ENCODE results near the gene HINT1.
"Not testable (repeated sequence)": the region's sequence is repeated elsewhere in the genome, so short reads cannot be mapped to it uniquely, and the experiment has no call there.

HINT1 gene

DNA sequence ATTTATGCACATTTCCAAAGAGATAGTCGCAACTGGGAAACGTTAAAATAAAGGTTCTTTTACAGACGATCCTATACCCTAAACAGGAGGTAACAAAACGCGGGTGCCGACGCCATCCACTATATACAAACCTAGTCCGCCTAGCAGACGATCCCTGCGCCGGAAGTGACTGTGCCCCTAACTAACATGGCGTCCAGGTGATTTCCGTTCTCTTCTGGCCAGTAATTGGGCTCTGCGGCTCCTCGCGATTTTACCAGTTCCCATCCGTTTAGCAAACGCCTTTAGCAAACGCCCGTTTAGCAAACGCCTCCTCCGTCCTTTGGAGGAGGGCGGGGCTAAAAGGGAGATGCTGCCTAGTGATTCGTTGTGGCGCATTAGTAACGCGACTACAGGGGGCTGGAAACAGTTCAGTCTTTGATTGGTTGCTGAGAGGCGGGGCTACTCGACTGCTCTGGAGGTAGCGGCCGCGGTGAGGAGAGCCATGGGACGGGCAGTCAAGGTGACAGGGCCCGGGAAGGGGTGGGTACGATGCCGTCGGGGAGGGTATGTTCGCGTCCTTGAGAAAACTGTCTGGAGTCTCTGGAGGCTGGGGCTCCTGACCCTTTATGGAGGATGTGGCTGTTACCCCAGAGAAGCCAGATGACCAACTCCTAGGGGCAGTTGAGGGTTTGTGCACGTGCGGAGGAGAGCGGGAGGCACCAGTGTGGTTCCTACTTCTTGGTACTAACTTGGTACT, 5.7 kb upstream of the HINT1 start, which contains the start of gene LYRM7:
LYRM7 (plus strand) TSS at position 405 of the 736 bp plus-strand sequence; CDS start at position 482, 77 bp downstream.
- DNase-seq (ENCODE audit: low read depth, low spot score): peak; percentile 89

DNA sequence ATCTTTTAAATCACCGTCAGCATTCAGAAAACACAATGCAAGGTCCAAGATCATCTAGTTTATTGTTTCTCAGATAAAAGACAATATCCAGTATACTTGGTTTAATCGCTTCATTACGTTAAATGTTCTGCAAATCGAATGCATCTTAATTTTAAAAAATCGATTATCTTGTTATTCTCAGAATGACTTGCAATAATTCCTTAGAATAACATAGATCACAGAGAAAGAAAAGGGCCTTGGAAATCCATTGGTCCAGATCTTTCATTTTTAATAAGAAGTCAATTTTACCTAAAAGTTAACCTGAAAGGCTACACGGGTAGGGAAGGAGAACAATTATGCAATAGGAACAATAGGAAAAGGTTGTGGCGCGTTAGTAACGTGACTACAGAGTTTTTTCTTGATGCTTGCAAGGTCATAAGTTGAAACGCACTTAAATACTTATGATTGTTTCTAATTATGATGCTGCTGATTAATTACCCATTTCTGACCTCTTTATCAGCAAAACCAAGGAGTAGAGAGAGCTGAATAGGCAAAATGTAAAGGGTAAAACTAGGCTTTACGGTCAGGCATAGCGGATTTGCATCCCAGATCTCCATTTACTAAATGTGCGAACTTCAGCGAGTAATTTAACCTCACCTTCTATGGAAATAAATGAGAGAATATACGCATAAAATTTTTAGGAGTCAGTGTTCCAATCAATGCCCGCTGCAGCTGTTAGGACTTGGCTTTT, 4.9 kb upstream of the HINT1 start:
- no peak for DNase-seq (ENCODE audit: low read depth, low spot score)

DNA sequence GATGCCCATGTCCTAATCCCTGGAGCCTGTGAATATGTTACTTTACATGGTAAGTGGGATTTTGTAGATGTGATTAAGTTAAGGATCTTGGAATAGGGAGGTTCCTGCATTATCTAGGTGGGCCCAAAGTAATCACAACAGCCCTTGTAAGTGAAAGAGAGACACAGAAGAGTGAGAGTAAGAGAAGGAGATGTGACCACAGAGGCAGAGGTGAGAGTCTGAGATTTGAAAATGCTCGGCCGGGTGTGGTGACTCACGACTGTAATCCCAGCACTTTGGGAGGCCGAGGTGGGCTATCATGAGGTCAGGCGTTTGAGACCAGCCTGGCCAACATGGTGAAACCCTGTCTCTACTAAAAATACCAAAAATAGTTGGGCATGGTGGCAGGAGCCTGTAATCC, 2.6 kb upstream of the HINT1 start:
- no peak for DNase-seq (ENCODE audit: low read depth, low spot score)

DNA sequence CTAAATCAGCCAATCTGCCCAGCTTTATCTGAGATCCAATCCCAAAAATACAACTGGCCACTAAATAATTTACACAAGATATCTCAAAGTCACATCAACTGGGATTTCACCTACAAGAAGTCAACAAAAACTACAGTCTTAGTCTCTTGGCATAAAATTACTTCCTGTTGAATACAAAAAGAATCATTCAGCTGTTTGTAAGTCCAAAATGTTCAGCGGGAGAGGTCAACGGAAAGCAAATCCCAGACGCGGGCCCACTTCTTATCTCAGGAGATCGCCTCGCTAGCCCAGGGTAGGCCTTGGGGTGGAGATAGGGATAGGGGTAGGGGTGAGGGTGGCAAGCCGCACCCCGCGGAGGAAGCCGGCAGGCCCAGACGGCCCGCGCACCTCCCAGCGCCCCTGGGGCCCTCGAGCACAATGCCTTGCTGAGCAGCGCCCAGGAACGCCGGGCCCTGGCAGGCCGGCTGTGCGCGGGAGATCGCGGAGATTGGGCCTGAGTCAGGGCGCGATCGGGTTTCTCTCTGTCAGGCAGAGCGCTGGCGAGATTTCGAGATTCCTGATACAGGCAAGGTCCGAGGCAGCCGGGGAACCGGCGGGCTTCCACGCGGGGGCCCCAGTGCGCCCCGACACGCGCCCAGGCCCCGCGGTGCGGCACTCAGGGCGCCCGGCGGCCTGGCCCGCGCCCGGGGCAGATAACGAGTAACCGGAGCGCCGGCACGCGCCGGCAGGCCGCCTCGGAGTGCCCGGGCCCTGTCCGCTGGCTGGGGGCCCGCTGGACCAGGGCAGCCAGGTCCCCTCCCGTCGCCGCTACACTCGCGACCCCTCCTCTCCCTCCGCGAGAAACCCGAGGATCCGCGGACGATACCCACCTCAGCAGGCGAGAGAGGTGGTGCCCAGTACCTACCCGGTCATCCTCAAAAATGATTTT, 601 bp downstream of the HINT1 start:
- peak; percentile 17 for DNase-seq (ENCODE audit: low read depth, low spot score)

DNA sequence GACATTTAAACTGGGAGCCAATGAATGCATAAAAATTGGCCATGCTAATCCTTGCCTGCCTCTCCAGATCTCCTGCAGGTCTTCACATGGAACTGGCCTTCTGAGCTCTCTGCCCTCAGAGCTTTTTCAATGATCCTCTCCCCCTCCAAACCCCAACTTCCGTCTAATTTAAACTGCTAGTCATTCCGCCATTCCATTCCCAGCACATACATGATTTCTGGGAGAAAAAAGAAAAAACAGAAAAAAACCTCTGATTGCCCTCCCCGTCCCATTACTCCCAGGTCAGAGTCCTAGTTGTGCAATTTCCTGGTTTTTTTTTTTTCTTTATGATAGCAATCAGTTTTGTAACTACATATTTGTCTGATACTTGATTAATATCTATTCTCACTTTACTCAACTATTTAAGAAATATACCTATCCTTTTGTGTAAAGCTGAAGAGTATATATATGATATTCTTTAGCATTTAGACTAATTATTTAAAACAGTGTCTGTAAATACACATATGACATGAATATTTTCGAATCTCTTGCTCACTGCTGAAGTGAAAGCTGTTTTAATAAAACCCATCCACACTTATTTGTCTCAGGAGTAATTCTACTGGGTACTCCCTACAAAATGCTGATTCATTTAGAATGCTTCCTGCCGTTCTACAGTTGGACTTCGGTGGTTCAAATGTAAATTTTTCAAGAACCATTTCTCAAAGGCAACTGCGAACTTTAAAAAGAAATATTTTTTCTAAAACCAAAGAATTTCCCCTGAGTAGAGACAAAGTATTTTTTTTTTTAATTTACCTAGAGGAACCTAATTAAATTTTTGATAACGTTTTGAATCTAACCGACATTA, 1.6 kb downstream of the HINT1 start:
- no peak for DNase-seq (ENCODE audit: low read depth, low spot score)

DNA sequence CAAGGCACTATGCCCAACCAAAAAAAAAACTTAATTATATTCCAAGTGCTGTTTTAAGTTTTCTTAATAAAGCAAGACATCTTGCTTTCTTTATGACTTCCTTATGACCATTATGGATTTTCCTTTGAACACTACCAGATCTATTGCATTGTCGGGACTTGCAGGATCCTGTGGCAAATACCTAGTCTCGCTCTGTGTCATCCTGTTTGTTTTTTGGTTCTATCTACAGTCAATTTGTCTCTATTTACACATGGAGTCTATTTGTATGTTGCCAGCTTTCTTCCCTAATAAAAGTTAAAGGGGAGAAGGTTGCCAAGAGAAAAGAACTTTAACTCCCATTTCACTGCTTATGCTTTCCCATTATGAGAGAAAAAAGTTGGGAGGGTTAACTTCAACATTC, 4.9 kb downstream of the HINT1 start:
- no peak for DNase-seq (ENCODE audit: low read depth, low spot score)

DNA sequence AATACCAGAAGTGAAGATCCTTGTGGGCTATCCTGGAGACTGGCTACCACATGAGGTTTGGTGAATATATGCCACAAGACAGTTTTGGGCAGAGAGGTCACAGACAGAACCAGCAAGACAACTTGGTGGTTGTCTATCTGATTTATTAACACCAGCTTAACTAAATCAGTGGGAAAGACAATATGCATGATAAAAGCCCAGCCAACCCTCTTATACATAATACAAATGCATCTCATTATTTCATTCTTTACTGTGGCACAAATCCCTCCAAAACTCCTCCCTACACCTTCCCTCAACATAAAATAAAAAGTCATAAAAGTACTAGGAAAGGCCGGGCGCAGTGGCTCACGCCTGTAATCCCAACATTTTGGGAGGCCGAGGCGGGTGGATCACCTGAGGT, 8.1 kb downstream of the HINT1 start:
- no peak for DNase-seq (ENCODE audit: low read depth, low spot score)

DNA sequence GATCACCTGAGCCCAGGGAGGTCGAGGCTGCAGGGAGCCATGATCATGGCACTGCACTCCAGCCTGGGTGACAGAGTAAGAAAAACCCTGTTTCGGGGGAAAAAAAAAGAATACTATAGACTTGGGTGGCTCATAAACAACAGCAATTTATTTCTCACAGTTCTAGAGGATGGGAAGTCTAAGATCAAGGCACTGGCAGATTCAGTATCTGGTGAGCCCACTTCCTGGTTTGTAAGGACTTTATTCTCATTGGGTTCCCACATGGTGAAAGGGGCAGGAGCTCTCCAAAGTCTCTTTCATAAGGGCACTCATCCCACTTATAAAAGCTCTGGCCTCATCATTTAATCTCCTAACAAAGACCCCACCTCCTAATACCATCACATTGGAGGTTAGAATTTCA, 8.7 kb downstream of the HINT1 start:
- no peak for DNase-seq (ENCODE audit: low read depth, low spot score)

DNA sequence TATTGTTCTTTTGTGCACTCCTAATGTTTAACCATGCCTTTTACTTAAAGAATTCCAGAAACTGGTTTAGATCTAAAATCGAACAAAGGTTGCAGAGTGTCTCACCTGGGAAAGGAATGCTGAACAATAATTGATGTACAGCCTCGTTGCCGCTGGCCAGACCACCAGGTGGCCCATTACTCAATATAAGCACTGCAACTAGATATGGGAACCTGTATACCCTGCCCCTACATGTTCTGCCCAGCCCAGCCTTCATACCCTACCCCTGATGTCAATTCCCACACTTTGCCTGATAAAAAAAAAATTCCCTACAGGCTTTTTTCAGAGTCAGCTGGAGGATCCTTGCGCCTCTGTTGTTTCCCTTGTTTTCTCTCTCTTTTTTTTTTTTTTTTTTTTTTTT, 13.8 kb downstream of the HINT1 start:
- no peak for DNase-seq (ENCODE audit: low read depth, low spot score)

DNA sequence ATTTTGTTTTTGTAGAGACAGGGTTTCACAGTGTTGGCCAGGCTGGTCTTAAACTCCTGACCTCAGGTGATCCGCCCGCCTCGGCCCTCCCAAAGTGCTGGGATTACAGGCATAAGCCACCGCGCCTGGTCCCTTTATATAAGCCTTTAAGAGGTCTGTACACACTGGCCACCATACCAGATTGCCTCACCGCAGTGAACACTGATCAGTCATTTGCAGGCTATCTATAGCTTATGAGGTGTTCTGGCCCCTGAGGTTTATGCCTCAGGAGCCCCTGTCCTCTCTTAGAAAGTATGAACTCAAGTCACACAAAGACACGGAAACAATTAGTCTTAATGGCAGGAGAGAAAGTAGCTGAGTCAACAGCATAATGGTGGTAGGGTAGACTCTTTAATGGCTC, 14.6 kb downstream of the HINT1 start:
- no peak for DNase-seq (ENCODE audit: low read depth, low spot score)

DNA sequence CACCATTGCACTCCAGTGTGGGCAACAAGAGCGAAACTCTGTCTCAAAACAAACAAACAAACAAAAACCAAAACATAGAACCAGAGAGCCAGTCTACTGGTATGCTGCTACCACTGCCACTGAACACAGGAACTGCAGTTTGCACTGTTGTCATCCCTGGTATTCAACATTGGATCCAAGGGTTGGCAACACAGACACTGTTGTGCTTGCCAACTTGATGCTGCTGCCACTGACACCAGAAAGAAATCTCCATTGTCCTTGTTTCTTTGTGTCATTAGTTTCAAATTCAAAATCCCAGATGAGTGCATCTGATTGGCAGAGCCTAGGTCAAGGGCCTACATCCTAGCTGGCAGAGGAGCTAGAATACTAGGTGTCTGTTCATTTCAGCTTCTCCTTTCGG, 16.2 kb downstream of the HINT1 start:
- no peak for DNase-seq (ENCODE audit: low read depth, low spot score)

DNA sequence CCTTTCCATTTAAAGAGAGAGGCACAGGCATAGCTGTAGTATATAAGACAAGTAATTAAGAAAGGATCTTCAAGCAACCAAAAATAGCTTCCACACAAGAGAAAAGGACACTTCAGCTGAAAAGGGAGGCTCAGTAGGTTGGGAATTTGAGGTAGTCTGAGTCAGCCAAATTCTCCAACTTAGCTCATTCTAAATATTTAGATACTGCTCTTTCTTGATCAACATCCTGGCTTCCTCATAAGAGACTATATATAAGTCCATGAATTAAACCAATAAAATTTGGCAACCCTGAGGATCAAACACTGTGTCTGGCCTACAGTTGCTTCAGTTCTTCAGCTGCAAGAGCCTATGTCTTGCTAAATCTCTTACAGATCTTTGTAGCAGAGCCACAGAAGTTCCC, 17.8 kb downstream of the HINT1 start:
- no peak for DNase-seq (ENCODE audit: low read depth, low spot score)

DNA sequence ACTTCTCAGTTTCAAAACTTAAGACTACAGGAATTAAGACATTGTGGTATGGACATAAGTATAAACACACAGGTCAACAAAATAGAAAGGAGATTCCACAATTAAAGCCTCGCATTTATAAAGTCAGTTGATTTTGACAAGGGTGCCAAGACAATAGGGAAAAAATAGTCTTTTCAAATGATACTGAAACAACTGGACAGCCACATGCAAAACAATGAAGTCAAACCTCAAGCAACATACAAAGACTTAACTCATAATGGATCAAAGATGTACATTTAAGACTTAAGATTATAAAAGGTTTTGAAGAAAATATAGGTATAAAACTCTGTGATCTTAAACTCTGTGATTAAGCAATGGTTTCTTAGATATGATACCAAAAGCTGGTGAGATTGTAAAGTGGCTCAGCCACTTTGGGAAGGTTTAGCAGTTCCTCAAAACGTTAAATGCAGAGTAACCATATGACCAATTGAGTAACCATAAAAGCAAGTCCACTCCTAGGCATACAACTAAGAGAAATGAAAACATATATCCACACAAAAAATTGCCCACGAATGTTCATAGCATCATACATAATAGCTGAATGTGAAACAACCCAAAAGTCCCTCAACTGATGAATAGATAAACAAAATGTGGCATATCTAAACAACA, 22.0 kb downstream of the HINT1 start:
- no peak for DNase-seq (ENCODE audit: low read depth, low spot score)

DNA sequence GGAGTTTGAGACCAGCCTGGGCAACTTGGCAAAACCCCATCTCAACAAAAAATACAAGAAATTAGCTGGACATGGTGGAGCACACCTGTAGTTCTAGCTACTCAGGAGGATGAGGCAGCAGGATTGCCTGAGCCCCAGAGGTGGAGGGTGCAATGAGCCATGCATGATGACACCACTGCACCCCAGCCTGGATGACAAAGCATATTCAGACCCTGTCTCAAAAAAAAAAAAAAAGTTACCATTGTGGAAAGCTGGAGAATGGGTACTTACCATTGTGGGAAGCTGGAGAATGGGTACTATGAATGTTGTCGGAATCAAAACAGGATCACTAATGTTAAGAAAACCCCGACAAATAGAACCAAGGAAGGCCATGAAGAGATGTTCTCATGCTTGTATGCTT, 25.7 kb downstream of the HINT1 start:
- no peak for DNase-seq (ENCODE audit: low read depth, low spot score)

DNA sequence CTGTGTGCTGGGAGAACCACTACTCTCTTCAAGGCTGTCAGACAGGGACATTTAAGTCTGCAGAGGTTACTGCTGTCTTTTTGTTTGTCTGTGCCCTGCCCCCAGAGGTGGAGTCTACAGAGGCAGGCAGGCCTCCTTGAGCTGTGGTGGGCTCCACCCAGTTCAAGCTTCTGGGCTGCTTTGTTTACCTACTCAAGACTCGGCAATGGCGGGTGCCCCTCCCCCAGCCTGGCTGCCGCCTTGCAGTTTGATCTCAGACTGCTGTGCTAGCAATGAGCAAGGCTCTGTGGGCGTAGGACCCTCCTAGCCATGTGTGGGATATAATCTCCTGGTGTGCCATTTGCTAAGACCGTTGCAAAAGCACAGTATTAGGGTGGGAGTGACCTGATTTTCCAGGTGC, 26.6 kb downstream of the HINT1 start:
- not testable (repeated sequence) for DNase-seq (ENCODE audit: low read depth, low spot score)

DNA sequence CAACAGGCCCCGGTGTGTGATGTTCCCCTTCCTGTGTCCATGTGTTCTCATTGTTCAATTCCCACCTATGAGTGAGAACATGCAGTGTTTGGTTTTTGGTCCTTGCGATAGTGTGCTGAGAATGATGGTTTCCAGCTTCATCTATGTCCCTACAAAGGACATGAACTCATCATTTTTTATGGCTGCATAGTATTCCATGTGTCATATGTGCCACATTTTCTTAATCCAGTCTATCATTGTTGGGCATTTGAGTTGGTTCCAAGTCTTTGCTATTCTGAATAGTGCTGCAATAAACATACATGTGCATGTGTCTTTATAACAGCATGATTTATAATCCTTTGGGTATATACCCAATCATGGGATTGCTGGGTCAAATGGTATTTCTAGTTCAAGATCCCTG, 32.0 kb downstream of the HINT1 start:
- not testable (repeated sequence) for DNase-seq (ENCODE audit: low read depth, low spot score)

DNA sequence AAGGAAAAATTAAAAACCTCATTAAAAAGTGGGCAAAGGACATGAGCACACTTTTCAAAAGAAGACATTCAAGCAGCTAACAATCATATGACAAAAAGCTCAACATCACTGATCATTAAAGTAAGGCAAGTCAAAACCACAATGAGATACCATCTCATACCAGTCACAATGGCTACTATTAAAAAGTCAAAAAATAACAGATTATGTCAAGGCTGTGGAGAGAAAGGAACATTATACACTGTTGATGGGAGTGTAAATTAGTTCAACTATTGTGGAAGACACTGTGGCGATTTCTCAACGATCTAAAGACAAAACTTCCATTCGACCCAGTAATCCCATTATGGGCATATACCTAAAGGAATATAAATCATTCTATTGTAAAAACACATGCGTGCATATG, 35.8 kb downstream of the HINT1 start:
- no peak for DNase-seq (ENCODE audit: low read depth, low spot score)

DNA sequence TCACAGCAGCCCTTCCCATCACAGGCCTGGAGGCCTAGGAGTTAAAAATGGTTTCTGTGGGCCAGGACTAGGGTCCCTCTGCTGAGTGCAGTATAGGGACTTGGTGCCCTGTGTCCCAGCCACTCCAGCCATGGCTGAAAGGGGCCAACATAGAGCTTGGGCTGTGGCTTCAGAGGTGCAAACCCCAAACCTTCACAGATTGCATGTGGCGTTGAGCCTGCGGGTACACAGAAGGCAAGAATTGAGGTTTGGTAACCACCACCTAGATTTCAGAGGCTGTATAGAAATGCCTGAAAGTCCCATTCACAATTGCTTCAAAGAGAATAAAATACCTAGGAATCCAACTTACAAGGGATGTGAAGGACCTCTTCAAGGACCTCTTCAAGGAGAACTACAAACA, 37.8 kb downstream of the HINT1 start:
- DNase-seq (ENCODE audit: low read depth, low spot score): not testable (repeated sequence)

DNA sequence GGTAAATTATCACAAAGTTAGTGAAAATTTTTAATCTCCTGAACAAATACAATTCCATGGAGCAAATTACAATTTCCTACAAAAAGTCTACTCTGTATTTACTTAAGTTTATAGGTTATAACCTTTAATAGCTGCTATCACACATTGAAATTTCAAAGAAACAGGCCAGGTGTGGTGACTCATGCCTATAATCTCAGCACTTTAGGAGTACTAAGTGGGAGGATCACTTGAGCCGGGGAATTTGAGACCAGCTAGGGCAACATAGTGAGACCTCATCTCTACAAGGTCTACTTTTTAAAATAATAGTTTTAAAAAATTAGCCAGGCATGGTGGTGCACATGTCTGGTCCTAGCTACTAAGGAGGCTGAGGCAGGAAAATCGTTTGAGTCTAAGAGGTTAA, 50.3 kb downstream of the HINT1 start:
- no peak for DNase-seq (ENCODE audit: low read depth, low spot score)

DNA sequence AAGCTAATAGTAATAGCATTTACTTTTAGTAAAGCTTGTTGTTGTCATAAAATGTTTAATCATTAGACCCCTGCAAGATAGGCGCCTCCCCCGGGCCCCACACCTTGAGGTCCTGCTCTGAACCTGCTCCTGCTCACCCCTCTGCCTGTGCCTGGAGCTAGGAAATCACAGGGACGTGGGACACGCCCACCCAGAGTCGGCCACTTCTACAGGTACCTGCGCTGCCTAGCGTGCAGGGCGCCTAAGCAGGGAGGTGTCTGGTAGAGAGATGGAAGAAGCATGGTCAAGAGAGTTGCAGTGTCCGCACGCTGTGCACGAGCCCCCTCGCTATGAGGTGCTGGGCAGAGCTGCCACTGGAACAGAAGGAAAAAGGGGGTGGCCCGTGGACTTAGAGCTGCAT, 52.6 kb downstream of the HINT1 start:
- DNase-seq (ENCODE audit: low read depth, low spot score): no peak

DNA sequence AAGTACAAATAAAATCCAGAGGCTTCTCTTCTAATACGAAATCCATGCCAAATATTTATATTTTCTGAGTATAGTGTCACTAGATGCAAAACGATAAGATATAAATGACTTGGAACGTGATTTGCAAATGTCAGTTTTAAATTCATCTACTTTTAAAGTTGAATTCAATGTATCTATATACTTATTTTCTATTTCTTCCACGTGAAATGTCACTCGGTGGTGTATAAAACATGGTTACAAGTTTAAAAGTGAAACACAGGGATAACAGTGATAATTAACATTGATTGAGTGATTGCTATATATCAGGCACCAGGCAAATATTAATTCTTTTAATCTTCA, 54.8 kb downstream of the HINT1 start:
- DNase-seq (ENCODE audit: low read depth, low spot score): no peak
